ENCODE measurements around the gene SEPTIN14. TPM values are rescaled to one million over a fixed set of nuclear protein-coding genes. Genes with fewer than 3 reads are reported as not detected.

The SEPTIN14 gene
- total RNA-seq, 1 experiment from 2014 or later = not detected

DNA sequence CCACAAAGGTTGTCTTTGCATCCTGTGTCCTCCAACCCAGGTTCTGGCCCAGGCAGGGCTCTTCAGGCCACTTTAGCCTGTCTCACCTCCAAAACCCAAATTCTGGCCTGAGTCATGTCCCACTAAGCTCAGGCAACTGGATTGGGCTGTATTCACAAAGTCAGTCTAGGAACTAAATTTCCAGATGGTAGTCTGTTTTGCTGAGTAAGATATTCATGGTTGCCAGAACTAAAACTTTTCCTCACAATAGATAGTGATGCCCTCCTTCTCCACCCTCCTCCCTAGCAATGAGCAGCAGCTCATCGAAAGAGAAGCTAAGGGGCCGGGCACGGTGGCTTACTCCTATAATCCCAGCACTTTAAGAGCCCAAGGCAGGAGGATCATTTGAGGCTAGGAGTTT is 21.8 kb upstream of the SEPTIN14 start (continued):
- TF ChIP-seq CTCF (IDR thresholded peaks at IDR 0.05 in 2 of 3, conservative IDR thresholded peaks at IDR 0.05 in 1 of 3; ENCODE audit: borderline replicate concordance in 1 of 3, insufficient read depth in 1 of 3, low read depth in 2 of 3, low read length in 2 of 3) (no peak), ELF1 (IDR thresholded peaks at IDR 0.05; ENCODE audit: borderline replicate concordance, low read depth) (no peak), ZFX (IDR thresholded peaks at IDR 0.05) (no peak), SIN3A (IDR thresholded peaks at IDR 0.05; ENCODE audit: low read depth) (no peak), ZNF274 (IDR thresholded peaks at IDR 0.05; ENCODE audit: low read depth, low read length) (no peak), CBX3 (IDR thresholded peaks at IDR 0.05; ENCODE audit: low read depth) (no peak), SP1 (IDR thresholded peaks at IDR 0.05; ENCODE audit: low read depth) (no peak), YY1 (IDR thresholded peaks at IDR 0.05; ENCODE audit: extremely low read depth, insufficient replicate concordance, low read depth, low read length) (no peak)
- TF ChIP-seq, protein P1, sequence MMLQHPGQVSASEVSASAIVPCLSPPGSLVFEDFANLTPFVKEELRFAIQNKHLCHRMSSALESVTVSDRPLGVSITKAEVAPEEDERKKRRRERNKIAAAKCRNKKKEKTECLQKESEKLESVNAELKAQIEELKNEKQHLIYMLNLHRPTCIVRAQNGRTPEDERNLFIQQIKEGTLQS (IDR thresholded peaks at IDR 0.05) = no peak

DNA sequence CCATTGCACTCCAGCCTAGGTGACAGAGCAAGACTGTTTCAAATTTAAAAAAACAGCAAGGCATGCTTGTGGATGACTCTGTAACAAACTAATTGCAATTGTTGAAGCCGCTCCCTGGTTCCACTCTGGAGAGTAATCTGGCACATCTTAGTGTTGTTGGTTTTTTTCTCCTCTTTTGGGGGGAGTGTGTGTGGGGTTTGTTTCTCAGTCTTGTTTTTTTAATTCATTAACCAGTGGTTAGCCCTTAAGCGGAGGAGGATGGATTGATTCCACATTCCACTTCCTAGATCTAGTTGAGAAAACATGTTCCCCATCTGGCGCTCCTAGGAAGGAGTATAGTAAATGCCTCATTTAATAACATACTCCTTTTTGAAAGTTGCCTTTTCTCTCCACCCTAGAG is 16.1 kb upstream of the SEPTIN14 start:
- no TSS peak for BruUV-seq (replicated peaks)
- no peaks in the 10 kb centered on the region for H3K9me3 ChIP-seq (ENCODE audit: control insufficient read depth in 1 of 2, insufficient read depth in 1 of 2, low read depth in 1 of 2, low read length in 2 of 2)
- no peaks in the 10 kb centered on the region for H3K79me2 ChIP-seq (ENCODE audit: insufficient read depth, low read length)
- ChIA-PET RAD21 (ENCODE audit: low non-redundant PET in 1 of 2, low total read pairs in 2 of 2, uncharacterized antibody in 2 of 2, unreplicated experiment in 2 of 2) (no interaction called here), POLR2A (no interaction called here), CTCF (no interaction called here)
- no peaks in the 10 kb centered on the region for H3K4me1 ChIP-seq (ENCODE audit: control insufficient read depth in 1 of 2, insufficient read depth in 2 of 2, low read length in 2 of 2)
- H3K4me2 ChIP-seq (ENCODE audit: low read length) = no peak overlapping the region
- no peak overlapping the region for H3K9ac ChIP-seq (ENCODE audit: low read length)
- no peaks in the 10 kb centered on the region for H3K36me3 ChIP-seq (ENCODE audit: control insufficient read depth in 1 of 2, insufficient read depth in 2 of 2, low read length in 2 of 2)
- no peak for DNase-seq (ENCODE audit: low read depth, low spot score)
- no peaks in the 10 kb centered on the region for H3K9me2 ChIP-seq (ENCODE audit: insufficient read depth)
- no peak overlapping the region for H3K27ac ChIP-seq (ENCODE audit: low read depth, low read length)
- H2AFZ ChIP-seq (ENCODE audit: low read depth, low read length, poor library complexity, severe bottlenecking) = no peak overlapping the region
- intact Hi-C loops (cut with micrococcal nuclease) = no loop called here
- no peaks in the 10 kb centered on the region for H3K27me3 ChIP-seq (ENCODE audit: insufficient read depth, low read length)
- no peak for ATAC-seq
- H3K4me3 ChIP-seq (replicated peaks in 1 of 2; ENCODE audit: low read depth in 1 of 2, low read length in 2 of 2) = no peak overlapping the region
- TF ChIP-seq ELF1 (IDR thresholded peaks at IDR 0.05; ENCODE audit: borderline replicate concordance, low read depth) (no peak), YY1 (IDR thresholded peaks at IDR 0.05; ENCODE audit: extremely low read depth, insufficient replicate concordance, low read depth, low read length) (no peak), FOSL1 (IDR thresholded peaks at IDR 0.05; ENCODE audit: low read depth) (no peak), SRF (IDR thresholded peaks at IDR 0.05; ENCODE audit: low read depth) (no peak), ZFX (IDR thresholded peaks at IDR 0.05) (no peak)
- no peaks in the 10 kb centered on the region for H4K20me1 ChIP-seq (ENCODE audit: insufficient read depth)
